GM18499 (cell line): ENCODE measurements around the gene PGRMC2.

Experiments used
- ATAC-seq: cut with Tn5 transposase; IDR thresholded peaks from one replicate; pipeline ENCODE4 v1.9.1; 2021; ENCODE audit warnings: moderate number of reproducible peaks; ENCODE audit not compliant: insufficient read depth, unreplicated experiment

Gene PGRMC2

GRCh38 chr4:128227991-128228571 is 59.5 kb downstream of the PGRMC2 start:
- no peak for ATAC-seq

- no peak for ATAC-seq
Observed at GRCh38 chr4:128225148-128225547, 62.5 kb downstream of the PGRMC2 start.

- no peak for ATAC-seq
Observed at GRCh38 chr4:128221586-128221985, 66.0 kb downstream of the PGRMC2 start.

GRCh38 chr4:128220286-128221235 is 67.1 kb downstream of the PGRMC2 start:
- peak; percentile 65 for ATAC-seq
